OCI-LY7 (cell line): ENCODE data around the gene FAM131C. TPM values are rescaled to one million over a fixed set of nuclear protein-coding genes. Genes with fewer than 3 reads are reported as not detected.
"Not testable (repeated sequence)": the region's sequence is repeated elsewhere in the genome, so short reads cannot be mapped to it uniquely, and the experiment has no call there.

Source experiments
- BruUV-seq: library from RNA; stranded (reverse); fragments of 400-500 nt; replicated peaks from 2 replicates; lab custom pipeline; 2021; lab: Mats Ljungman, UMichigan
- CTCF ChIA-PET: fragments of 300-600 bp; sonication (Branson Sonifier 250); formaldehyde crosslinking; loops from one replicate; lab custom pipeline; 2022; ENCODE audit warnings: antibody characterized with exemption; ENCODE audit not compliant: unreplicated experiment; lab: Charles Lee
- POLR2A ChIA-PET: fragments of 300-600 bp; sonication (Branson Sonifier 250); formaldehyde crosslinking; loops from one replicate; lab custom pipeline; 2022; ENCODE audit warnings: antibody characterized with exemption; lab: Charles Lee
- DNase-seq: peaks from one replicate; pipeline ENCODE4 v3.0.0-alpha.2; 2015; ENCODE audit warnings: low spot score
- H2AFZ ChIP-seq: fragments of 200-600 bp; sonication (generic), shearing (Covaris generic); 2 replicates; pipeline ENCODE4 v1.6.1; 2014; ENCODE audit warnings: mild to moderate bottlenecking, antibody characterized with exemption, low read length, moderate library complexity
- H3K27ac ChIP-seq: fragments of 200-600 bp; sonication (generic); 2 replicates; pipeline ENCODE4 v1.5.1; 2014; ENCODE audit warnings: mixed run types, low read depth, mild to moderate bottlenecking, moderate library complexity, low read length, inconsistent platforms; ENCODE audit not compliant: poor library complexity, severe bottlenecking
- H3K36me3 ChIP-seq: fragments of 200-600 bp; sonication (generic); 2 replicates; pipeline ENCODE4 v1.6.1; 2014; ENCODE audit warnings: mild to moderate bottlenecking, antibody characterized with exemption, low read length, moderate library complexity, mixed read lengths; ENCODE audit not compliant: insufficient read depth
- H3K4me1 ChIP-seq: fragments of 200-600 bp; sonication (generic); 2 replicates; pipeline ENCODE4 v1.5.1; 2014; ENCODE audit warnings: mild to moderate bottlenecking, low read length; ENCODE audit not compliant: insufficient read depth, poor library complexity, severe bottlenecking
- H3K4me2 ChIP-seq: fragments of 200-600 bp; sonication (generic); 2 replicates; pipeline ENCODE4 v1.6.1; 2014; ENCODE audit warnings: mild to moderate bottlenecking, low read length
- H3K4me3 ChIP-seq: fragments of 200-600 bp; sonication (generic); 2 replicates; pipeline ENCODE4 v1.5.1; 2014; ENCODE audit warnings: mild to moderate bottlenecking, low read depth, low read length; ENCODE audit not compliant: poor library complexity, severe bottlenecking
- H3K79me2 ChIP-seq: fragments of 200-600 bp; sonication (generic); 2 replicates; pipeline ENCODE4 v1.6.1; 2016; ENCODE audit warnings: low read depth, mild to moderate bottlenecking, low read length, moderate library complexity, mixed read lengths; ENCODE audit not compliant: insufficient read depth
- H3K9me2 ChIP-seq: fragments of 200-600 bp; sonication (generic); 2 replicates; pipeline ENCODE4 v1.6.1; 2016; ENCODE audit warnings: mild to moderate bottlenecking, low read length, mixed read lengths; ENCODE audit not compliant: insufficient read depth
- H3K9me3 ChIP-seq: fragments of 200-600 bp; sonication (generic); 2 replicates; pipeline ENCODE4 v1.6.1; 2014; ENCODE audit warnings: mild to moderate bottlenecking, mixed run types, low read length, mixed read lengths
- H4K20me1 ChIP-seq: fragments of 200-600 bp; sonication (generic); 2 replicates; pipeline ENCODE4 v1.6.1; 2014; ENCODE audit warnings: mild to moderate bottlenecking, antibody characterized with exemption, low read length, moderate library complexity, mixed read lengths; ENCODE audit not compliant: insufficient read depth
- CTCF ChIP-seq: fragments of 200-600 bp; sonication (generic); conservative IDR thresholded peaks from 2 replicates; pipeline ENCODE4 v1.5.1; 2014; ENCODE audit warnings: mild to moderate bottlenecking, antibody characterized with exemption, low read length, moderate library complexity, mixed read lengths
- EZH2phosphoT487 ChIP-seq: fragments of 200-600 bp; sonication (generic); IDR thresholded peaks from 2 replicates; pipeline ENCODE4 v1.6.1; 2018; ENCODE audit warnings: low read depth, borderline replicate concordance, mild to moderate bottlenecking, mixed run types, antibody characterized with exemption, low read length, moderate library complexity, mixed read lengths
- intact Hi-C: fragments of 100-400 bp; cut with micrococcal nuclease; formaldehyde crosslinking; loops from one replicate; pipeline ENCODE4 v1.10.0; 2022; ENCODE audit not compliant: unreplicated experiment
- total RNA-seq, 2 experiments: library from RNA; depleted of rRNA in 1 of 2; stranded (reverse); fragments of >200 nt in 1 of 2; shearing (Covaris generic) in 1 of 2; gene quantifications; 2 replicates each; pipeline ENCODE4 v1.2.3, GENCODE V29; 2014 to 2022

Gene FAM131C
- total RNA-seq, 2 experiments from 2014 or later, result not detected

GRCh38 chr1:16053781-16054502 lies 19.5 kb downstream of the FAM131C start:
- Histone ChIP-seq H3K79me2 (no peaks in the 10 kb centered on the region), H3K36me3 (no peaks in the 10 kb centered on the region), H3K4me2 (no peak overlapping the region), H4K20me1 (no peaks in the 10 kb centered on the region), H3K9me2 (no peaks in the 10 kb centered on the region), H2AFZ (no peak overlapping the region), H3K9me3 (no peaks in the 10 kb centered on the region), H3K4me3 (no peak overlapping the region), H3K27ac (no peak overlapping the region), H3K4me1 (peaks cover under 1% of the 10 kb centered on the region)
- no peak for TF ChIP-seq EZH2phosphoT487
- TF ChIP-seq CTCF, result no peak
- CTCF ChIA-PET, result no interaction called here
- no TSS peak for BruUV-seq
- POLR2A ChIA-PET, result interaction anchor here (2.0 kb wide), 1 partner anchor 16 kb away, joined by 6 read pairs; no protein-coding TSS in a partner anchor
- DNase-seq, result no peak
- intact Hi-C loops, result no loop called here

DNA sequence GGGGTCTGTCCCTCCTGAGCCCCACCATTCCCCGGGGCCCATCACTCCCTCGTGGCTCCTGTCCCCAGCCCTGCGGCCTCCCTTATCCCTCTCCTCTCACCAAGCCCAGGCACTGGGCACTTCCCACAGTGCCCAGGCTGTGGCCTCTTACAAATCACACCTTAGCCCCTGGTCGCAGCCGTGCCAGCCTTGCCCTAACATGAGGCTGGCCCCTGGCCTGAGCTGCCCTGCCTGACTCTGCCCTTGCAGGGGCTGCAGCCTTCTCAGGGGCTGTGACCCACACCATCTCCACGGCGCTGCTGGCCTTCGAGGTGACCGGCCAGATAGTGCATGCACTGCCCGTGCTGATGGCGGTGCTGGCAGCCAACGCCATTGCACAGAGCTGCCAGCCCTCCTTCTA lies 21.5 kb downstream of the FAM131C start:
- H3K4me1 ChIP-seq, BruUV-seq, CTCF ChIA-PET, H3K27ac ChIP-seq, H3K4me3 ChIP-seq, H3K9me2 ChIP-seq, POLR2A ChIA-PET, H3K36me3 ChIP-seq, intact Hi-C loops, H2AFZ ChIP-seq, DNase-seq, H3K79me2 ChIP-seq, H3K4me2 ChIP-seq, H3K9me3 ChIP-seq, H4K20me1 ChIP-seq: not testable (repeated sequence)

- Histone ChIP-seq H3K79me2 (no peaks in the 10 kb centered on the region), H4K20me1 (no peaks in the 10 kb centered on the region), H3K4me3 (no peak overlapping the region), H3K36me3 (no peaks in the 10 kb centered on the region), H3K27ac (no peak overlapping the region), H3K9me3 (no peaks in the 10 kb centered on the region), H2AFZ (no peak overlapping the region), H3K4me2 (no peak overlapping the region), H3K9me2 (no peaks in the 10 kb centered on the region), H3K4me1 (peaks cover 6% of the 10 kb centered on the region)
- ChIA-PET POLR2A (no interaction called here), CTCF (no interaction called here)
- intact Hi-C loops, result no loop called here
- no peak for DNase-seq
- BruUV-seq, result no TSS peak
- TF ChIP-seq EZH2phosphoT487 (no peak), CTCF (no peak)
Observed at GRCh38 chr1:16051039-16051438, 22.4 kb downstream of the FAM131C start.
